Fibroblast of lung (primary cell): Measurements from ENCODE around the gene KRTAP4-3.

Experiments
- EZH2 ChIP-seq: IDR thresholded peaks from 2 replicates; pipeline ENCODE4 v1.5.1; 2012; ENCODE audit warnings: low read length, control low read depth, mild to moderate bottlenecking; ENCODE audit errors: missing control alignments
- TF ChIP-seq, protein P1 (sequence below), 2 donors: IDR thresholded peaks in 1 of 2; conservative IDR thresholded peaks in 1 of 2; 1 replicate in 1 of 2; 2 replicates in 1 of 2; pipeline ENCODE4 v1.5.1; 2011 to 2012; ENCODE audit warnings: low read length in 2 of 2, control low read depth in 1 of 2, inconsistent platforms in 1 of 2, low read depth in 1 of 2, mild to moderate bottlenecking in 1 of 2

DNA sequence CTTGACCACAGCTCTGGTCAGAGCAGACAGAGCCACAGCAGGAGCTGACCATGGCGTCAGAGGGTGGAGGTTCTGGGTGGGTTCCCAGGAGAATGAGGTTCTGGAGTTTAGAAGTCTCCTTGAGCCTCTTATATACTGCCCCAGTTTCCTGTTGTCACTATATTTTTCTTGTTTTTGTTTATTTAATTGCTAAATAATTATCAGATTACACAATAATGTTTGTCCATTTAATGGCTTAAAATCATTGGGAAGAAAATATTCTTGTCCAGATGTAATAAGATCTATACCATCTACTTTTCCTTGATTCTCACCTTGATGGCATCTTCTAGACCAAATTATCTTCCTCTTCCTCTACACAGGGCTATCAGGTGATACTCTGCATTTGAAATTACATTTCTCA, at the start of gene KRTAP4-3:
- TF ChIP-seq, protein P1, sequence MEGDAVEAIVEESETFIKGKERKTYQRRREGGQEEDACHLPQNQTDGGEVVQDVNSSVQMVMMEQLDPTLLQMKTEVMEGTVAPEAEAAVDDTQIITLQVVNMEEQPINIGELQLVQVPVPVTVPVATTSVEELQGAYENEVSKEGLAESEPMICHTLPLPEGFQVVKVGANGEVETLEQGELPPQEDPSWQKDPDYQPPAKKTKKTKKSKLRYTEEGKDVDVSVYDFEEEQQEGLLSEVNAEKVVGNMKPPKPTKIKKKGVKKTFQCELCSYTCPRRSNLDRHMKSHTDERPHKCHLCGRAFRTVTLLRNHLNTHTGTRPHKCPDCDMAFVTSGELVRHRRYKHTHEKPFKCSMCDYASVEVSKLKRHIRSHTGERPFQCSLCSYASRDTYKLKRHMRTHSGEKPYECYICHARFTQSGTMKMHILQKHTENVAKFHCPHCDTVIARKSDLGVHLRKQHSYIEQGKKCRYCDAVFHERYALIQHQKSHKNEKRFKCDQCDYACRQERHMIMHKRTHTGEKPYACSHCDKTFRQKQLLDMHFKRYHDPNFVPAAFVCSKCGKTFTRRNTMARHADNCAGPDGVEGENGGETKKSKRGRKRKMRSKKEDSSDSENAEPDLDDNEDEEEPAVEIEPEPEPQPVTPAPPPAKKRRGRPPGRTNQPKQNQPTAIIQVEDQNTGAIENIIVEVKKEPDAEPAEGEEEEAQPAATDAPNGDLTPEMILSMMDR (conservative IDR thresholded peaks at IDR 0.05 in 1 of 2, IDR thresholded peaks at IDR 0.05 in 1 of 2; ENCODE audit: low read depth in 1 of 2, low read length in 2 of 2), result no peak
- TF ChIP-seq EZH2, result no peak
